ENCODE results near the gene PPARA. TPM values are rescaled to one million over a fixed set of nuclear protein-coding genes. Genes with fewer than 3 reads are reported as not detected.

PPARA gene
- total and polyA plus RNA-seq, 2 of the 4 experiments (the other 2 are of a cell fraction): 3.1 to 7.0 TPM

GRCh38 chr22:46159212-46159611 lies 8.9 kb downstream of the PPARA start:
- H3K9me3 ChIP-seq (ENCODE audit: control insufficient read depth, insufficient read depth, low read length): no peaks in the 10 kb centered on the region
- no peak for DNase-seq
- H2BK20ac ChIP-seq (ENCODE audit: low read depth, low read length): no peak overlapping the region
- H3K79me1 ChIP-seq (ENCODE audit: low read depth in 1 of 2, low read length in 2 of 2): peaks cover 3 to 36% of the 10 kb centered on the region in 2 experiments
- in situ Hi-C loops (cut with MboI; ENCODE audit: low sequenced_read_pairs) (no loop called here), intact Hi-C loops (cut with micrococcal nuclease) (no loop called here), dilution Hi-C loops (cut with HindIII; ENCODE audit: low sequenced_read_pairs, unreplicated experiment) (no loop called here)
- no TSS peak for BruUV-seq (replicated peaks)
- H2BK120ac ChIP-seq (ENCODE audit: low read depth, low read length): no peak overlapping the region
- H4K5ac ChIP-seq (ENCODE audit: low read depth, low read length): no peak overlapping the region
- H2AK5ac ChIP-seq (ENCODE audit: low read depth, low read length): no peak overlapping the region
- no peak overlapping the region for H3K27ac ChIP-seq (ENCODE audit: insufficient read depth, low read length)
- no peak for ATAC-seq (ENCODE audit: low read depth)
- 0 out of 2 replicates have a peak, but pooled peaks cover 5% of the 10 kb centered on the region for H3K9me1 ChIP-seq (ENCODE audit: insufficient read depth, low read length)
- no peak overlapping the region for H2AK9ac ChIP-seq (replicated peaks; ENCODE audit: low read depth, low read length, poor library complexity)
- no peak overlapping the region for H3K14ac ChIP-seq (replicated peaks; ENCODE audit: low read depth, low read length)
- H3K23ac ChIP-seq (ENCODE audit: low read depth, low read length): no peak overlapping the region
- TF ChIP-seq CEBPB (IDR thresholded peaks at IDR 0.05; ENCODE audit: low read depth, low read length) (no peak), RFX5 (IDR thresholded peaks at IDR 0.05; ENCODE audit: low read depth, low read length) (no peak), MAFK (IDR thresholded peaks at IDR 0.05; ENCODE audit: low read depth, low read length) (no peak), POLR2A (IDR thresholded peaks at IDR 0.05; ENCODE audit: low read depth, low read length) (no peak), CTCF (conservative IDR thresholded peaks at IDR 0.05; ENCODE audit: low read depth, low read length) (no peak), BHLHE40 (IDR thresholded peaks at IDR 0.05; ENCODE audit: low read depth, low read length) (no peak), SMC3 (IDR thresholded peaks at IDR 0.05; ENCODE audit: low read depth, low read length) (no peak), RAD21 (IDR thresholded peaks at IDR 0.05; ENCODE audit: low read length) (no peak), RCOR1 (IDR thresholded peaks at IDR 0.05; ENCODE audit: insufficient replicate concordance, low read length) (no peak), MAZ (IDR thresholded peaks at IDR 0.05; ENCODE audit: borderline replicate concordance, low read depth, low read length) (no peak), ELK1 (IDR thresholded peaks at IDR 0.05; ENCODE audit: borderline replicate concordance, low read depth, low read length) (no peak)
- no peak overlapping the region for H2BK5ac ChIP-seq (ENCODE audit: low read depth, low read length, poor library complexity, severe bottlenecking)
- H3K4ac ChIP-seq (ENCODE audit: low read depth, low read length): no peak overlapping the region
- H3K9ac ChIP-seq (ENCODE audit: low read depth, low read length): no peak overlapping the region
- no peak overlapping the region for H2BK15ac ChIP-seq (ENCODE audit: low read depth, low read length)
- no peaks in the 10 kb centered on the region for H3K4me1 ChIP-seq (ENCODE audit: control insufficient read depth, insufficient read depth, low read length)
- H3K56ac ChIP-seq (ENCODE audit: extremely low read depth, insufficient read depth, low read length): no peak overlapping the region
- peaks cover 23% of the 10 kb centered on the region for H3K36me3 ChIP-seq (ENCODE audit: control insufficient read depth, insufficient read depth, low read length)
- H4K20me1 ChIP-seq (ENCODE audit: insufficient read depth, low read length): peaks cover 9% of the 10 kb centered on the region
- ChIA-PET CTCF (no interaction called here), POLR2A (ENCODE audit: unreplicated experiment) (no interaction called here)
- H2AFZ ChIP-seq (replicated peaks; ENCODE audit: low read length, poor library complexity): no peak overlapping the region
- H3K18ac ChIP-seq (ENCODE audit: low read depth, low read length): no peak overlapping the region
- no peaks in the 10 kb centered on the region for H3K27me3 ChIP-seq (ENCODE audit: control insufficient read depth, insufficient read depth, low read length)
- 100% methylated on average over 4 of the region's 7 CpGs; no CpG with 5 or more reads in 1 of the 2 experiments for WGBS, 2 experiments (ENCODE audit: extremely low coverage in 2 of 2, insufficient read length in 1 of 2)
- H4K91ac ChIP-seq (ENCODE audit: insufficient read depth, low read depth, low read length): no peak overlapping the region
- H4K8ac ChIP-seq (ENCODE audit: low read depth in 2 of 2, low read length in 2 of 2): no peak overlapping the region
- no peak overlapping the region for H3K4me2 ChIP-seq (ENCODE audit: low read depth, low read length)
- H3K4me3 ChIP-seq (ENCODE audit: insufficient read depth, low read depth, low read length): no peak overlapping the region

All from IMR-90 (cell line).